GM12878 (cell line): ENCODE measurements around the gene LIMCH1. TPM values are rescaled to one million over a fixed set of nuclear protein-coding genes. Genes with fewer than 3 reads are reported as not detected.

Source experiments
- ATAC-seq: fragments of 200-7000 bp; cut with Tn5 transposase; 3 replicates; pipeline ENCODE4 v1.9.1; 2020; ENCODE audit warnings: mild to moderate bottlenecking, moderate library complexity
- BruUV-seq: library from RNA; stranded (reverse); fragments of 400-500 nt; replicated peaks from 2 replicates; lab custom pipeline; 2021; lab: Mats Ljungman, UMichigan
- CTCF ChIA-PET: fragments of 300-600 bp; sonication (Branson Sonifier 250); formaldehyde crosslinking; extraction: SDS; loops from one replicate; lab custom pipeline; 2021; ENCODE audit warnings: inconsistent platforms; lab: Yijun Ruan, JAX
- POLR2A ChIA-PET: fragments of 350-600 bp; formaldehyde crosslinking; extraction: SDS; loops from one replicate; lab custom pipeline; 2021; ENCODE audit warnings: inconsistent platforms; lab: Charles Lee
- RAD21 ChIA-PET: fragments of 300-600 bp; sonication (Branson Sonifier 250); formaldehyde crosslinking; loops from one replicate; lab custom pipeline; 2023; ENCODE audit warnings: antibody characterized with exemption; ENCODE audit not compliant: unreplicated experiment; lab: Charles Lee
- SMC1A ChIA-PET: fragments of 300-600 bp; sonication (Branson Sonifier 250); formaldehyde crosslinking; loops from one replicate; lab custom pipeline; 2023; ENCODE audit not compliant: unreplicated experiment, uncharacterized antibody; lab: Charles Lee
- DNase-seq: peaks from one replicate; pipeline ENCODE4 v3.0.0-alpha.2; 2011; ENCODE audit warnings: low read depth, low spot score
- FAIRE-seq: peaks from 3 replicates; lab custom pipeline; 2011; peaks lifted over from hg19 to GRCh38; lab: Jason Lieb, UNC
- H2AFZ ChIP-seq: 2 replicates; pipeline ENCODE4 v1.6.0; 2011; ENCODE audit warnings: low read depth, low read length, control low read depth; ENCODE audit not compliant: control insufficient read depth
- H3K27ac ChIP-seq: 2 replicates; pipeline ENCODE4 v1.5.1; 2011; ENCODE audit warnings: control low read depth; ENCODE audit not compliant: control insufficient read depth, insufficient read depth
- H3K27me3 ChIP-seq, 2 experiments: replicated peaks in 1 of 2; 2 replicates each; pipeline versions ENCODE4 v1.6.0 to v1.6.1; 2011; ENCODE audit warnings: low read length in 1 of 2; ENCODE audit not compliant: control insufficient read depth in 2 of 2, insufficient read depth in 2 of 2
- H3K36me3 ChIP-seq, 2 experiments: 2 replicates each; pipeline ENCODE4 v1.5.1; 2011; ENCODE audit warnings: low read length in 1 of 2; ENCODE audit not compliant: control insufficient read depth in 2 of 2, insufficient read depth in 2 of 2
- H3K4me1 ChIP-seq: 2 replicates; pipeline ENCODE4 v1.6.1; 2011; ENCODE audit warnings: mild to moderate bottlenecking, low read length, moderate library complexity, mixed read lengths; ENCODE audit not compliant: control insufficient read depth, insufficient read depth
- H3K4me2 ChIP-seq: 2 replicates; pipeline ENCODE4 v1.6.0; 2011; ENCODE audit warnings: control low read depth; ENCODE audit not compliant: control insufficient read depth, insufficient read depth
- H3K4me3 ChIP-seq: fragments of 200-600 bp; sonication (generic); 2 replicates; pipeline ENCODE4 v1.5.1; 2016
- H3K79me2 ChIP-seq: 2 replicates; pipeline ENCODE4 v1.6.0; 2011; ENCODE audit warnings: low read length; ENCODE audit not compliant: control insufficient read depth, insufficient read depth
- H3K9ac ChIP-seq: 2 replicates; pipeline ENCODE4 v1.8.0; 2011; ENCODE audit warnings: low read length, control low read depth, mixed read lengths; ENCODE audit not compliant: control insufficient read depth, insufficient read depth
- H3K9me3 ChIP-seq: replicated peaks from 3 replicates; pipeline ENCODE4 v1.5.1; 2011; ENCODE audit warnings: mild to moderate bottlenecking, low read length; ENCODE audit not compliant: control insufficient read depth, insufficient read depth
- H4K20me1 ChIP-seq: 2 replicates; pipeline ENCODE4 v1.6.0; 2011; ENCODE audit not compliant: control insufficient read depth, insufficient read depth
- BMI1 ChIP-seq: fragments of 450-650 bp; IDR thresholded peaks from 2 replicates; pipeline ENCODE4 v1.6.1; 2016; ENCODE audit warnings: mild to moderate bottlenecking, moderate library complexity, borderline replicate concordance
- BRCA1 ChIP-seq: IDR thresholded peaks from 2 replicates; pipeline ENCODE4 v1.6.1; 2011; ENCODE audit warnings: low read depth, low read length, improper control_type of control experiment
- FOXK2 ChIP-seq: fragments of 450-650 bp; IDR thresholded peaks from 2 replicates; pipeline ENCODE4 v1.6.1; 2017; ENCODE audit warnings: mild to moderate bottlenecking, moderate library complexity
- GATAD2B ChIP-seq: fragments of 450-650 bp; conservative IDR thresholded peaks from 2 replicates; pipeline ENCODE4 v1.6.1; 2017; ENCODE audit warnings: low read depth, mild to moderate bottlenecking, moderate library complexity
- HDAC2 ChIP-seq: fragments of 200-600 bp; sonication (generic); IDR thresholded peaks from 2 replicates; pipeline ENCODE4 v1.6.1; 2017
- IKZF1 ChIP-seq: fragments of 450-650 bp; conservative IDR thresholded peaks from 2 replicates; pipeline ENCODE4 v1.6.1; 2017; ENCODE audit warnings: antibody characterized with exemption, mild to moderate bottlenecking
- MEF2A ChIP-seq: IDR thresholded peaks from 2 replicates; pipeline ENCODE4 v1.6.1; 2011; ENCODE audit warnings: low read depth, mild to moderate bottlenecking, low read length, moderate library complexity; ENCODE audit not compliant: insufficient read depth
- MEF2B ChIP-seq: fragments of 450-650 bp; IDR thresholded peaks from 2 replicates; pipeline ENCODE4 v1.6.1; 2018; ENCODE audit warnings: mild to moderate bottlenecking, moderate library complexity; ENCODE audit not compliant: partially characterized antibody, poor library complexity, severe bottlenecking
- PML ChIP-seq: IDR thresholded peaks from 2 replicates; pipeline ENCODE4 v1.6.1; 2012; ENCODE audit warnings: low read length, inconsistent platforms
- SIN3A ChIP-seq: IDR thresholded peaks from 2 replicates; pipeline ENCODE4 v1.6.1; 2012; ENCODE audit warnings: low read depth, low read length, improper control_type of control experiment
- SMAD5 ChIP-seq: IDR thresholded peaks from 2 replicates; pipeline ENCODE4 v1.6.1; 2016; ENCODE audit warnings: antibody characterized with exemption, low read depth
- SREBF1 ChIP-seq: IDR thresholded peaks from 2 replicates; pipeline ENCODE4 v1.6.1; 2012; ENCODE audit warnings: mild to moderate bottlenecking, low read length
- TARDBP ChIP-seq: IDR thresholded peaks from 2 replicates; pipeline ENCODE4 v1.6.1; 2016; ENCODE audit warnings: borderline replicate concordance
- TCF7 ChIP-seq: IDR thresholded peaks from 2 replicates; pipeline ENCODE4 v1.6.1; 2014; ENCODE audit warnings: antibody characterized with exemption, borderline replicate concordance
- WGBS: methylation state at CpG from one replicate; pipeline ENCODE4 v1.1.6; 2016; ENCODE audit warnings: low lambda C conversion rate; ENCODE audit not compliant: insufficient replicate concordance, insufficient coverage; ENCODE audit errors: missing lambda C conversion rate; 5-methylcytosine and 5-hydroxymethylcytosine counted together
- in situ Hi-C: fragments of 300-500 bp; cut with MboI; formaldehyde crosslinking; loops from 9 replicates; pipeline ENCODE4 v1.14.3; 2018; ENCODE audit warnings: mixed read lengths
- intact Hi-C: fragments of 100-400 bp; cut with micrococcal nuclease; formaldehyde crosslinking; loops from one replicate; pipeline ENCODE4 v1.14.2; 2022; ENCODE audit not compliant: unreplicated experiment
- polyA plus RNA-seq, 11 experiments: library from polyadenylated mRNA; depleted of rRNA in 4 of 11; unstranded in 6 of 11; stranded (reverse) in 5 of 11; fragments of >200 nt; fragmentation: Nextera tagmentation in 4 of 11; fragmentation: Illumina TruSeq in 1 of 11; extraction: Ambion mirVana in 4 of 11; extraction: Trizol in 1 of 11; gene quantifications; 1 replicate in 1 of 11; 2 replicates in 10 of 11; pipeline versions ENCODE4 v1.2.1 to v1.2.3, GENCODE V29; 2011 to 2016; ENCODE audit warnings: inconsistent platforms in 2 of 11, missing spikeins in 2 of 11, low read depth in 1 of 11
- total RNA-seq, 4 experiments: library from RNA; depleted of rRNA in 3 of 4; stranded (reverse); fragments of >200 nt in 3 of 4; fragmentation: Illumina TruSeq in 1 of 4; extraction: Trizol in 1 of 4; gene quantifications; 2 replicates each; pipeline versions ENCODE4 v1.2.1 to v1.2.3, GENCODE V29; 2013 to 2021
- TF ChIP-seq, protein P1 (sequence below), 3 experiments: IDR thresholded peaks in 2 of 3; conservative IDR thresholded peaks in 1 of 3; 2 replicates each; pipeline ENCODE4 v1.5.1; 2011; ENCODE audit warnings: low read depth in 3 of 3, low read length in 3 of 3, mild to moderate bottlenecking in 3 of 3, control low read depth in 2 of 3, moderate library complexity in 2 of 3, inconsistent platforms in 1 of 3, mixed read lengths in 1 of 3; ENCODE audit not compliant: control insufficient read depth in 2 of 3, insufficient read depth in 1 of 3; ENCODE audit errors: extremely low read depth in 1 of 3

Gene LIMCH1
- total and polyA plus RNA-seq, 10 of the 15 experiments (the other 5 are each of a cell fraction or from before 2014, with no cell fraction given) = 0.07 to 0.15 TPM; not detected in 8

GRCh38 chr4:41679991-41680390 is 142.0 kb downstream of the LIMCH1 start:
- Histone ChIP-seq H3K27ac (no peak overlapping the region), H3K27me3 (no peaks in the 10 kb centered on the region), H2AFZ (no peak overlapping the region), H3K4me1 (no peaks in the 10 kb centered on the region), H3K4me3 (no peak overlapping the region), H3K79me2 (no peaks in the 10 kb centered on the region), H4K20me1 (no peaks in the 10 kb centered on the region), H3K4me2 (no peak overlapping the region), H3K9me3 (no peaks in the 10 kb centered on the region), H3K36me3 (no peaks in the 10 kb centered on the region), H3K9ac (no peak overlapping the region)
- POLR2A ChIA-PET = no interaction called here
- CTCF ChIA-PET = no interaction called here
- SMC1A ChIA-PET = no interaction called here
- in situ Hi-C loops (no loop called here), intact Hi-C loops (no loop called here)
- FAIRE-seq (no peak), DNase-seq (no peak), ATAC-seq (no peak)
- 22% methylated on average over 4 of the region's 4 CpGs for WGBS
- no TSS peak for BruUV-seq
- TF ChIP-seq HDAC2 (no peak), PML (no peak), SIN3A (no peak), FOXK2 (no peak), GATAD2B (no peak), SMAD5 (no peak), TCF7 (no peak), MEF2B (no peak), SREBF1 (no peak), IKZF1 (no peak), MEF2A (no peak), BRCA1 (no peak), TARDBP (no peak), BMI1 (no peak)
- TF ChIP-seq, protein P1, sequence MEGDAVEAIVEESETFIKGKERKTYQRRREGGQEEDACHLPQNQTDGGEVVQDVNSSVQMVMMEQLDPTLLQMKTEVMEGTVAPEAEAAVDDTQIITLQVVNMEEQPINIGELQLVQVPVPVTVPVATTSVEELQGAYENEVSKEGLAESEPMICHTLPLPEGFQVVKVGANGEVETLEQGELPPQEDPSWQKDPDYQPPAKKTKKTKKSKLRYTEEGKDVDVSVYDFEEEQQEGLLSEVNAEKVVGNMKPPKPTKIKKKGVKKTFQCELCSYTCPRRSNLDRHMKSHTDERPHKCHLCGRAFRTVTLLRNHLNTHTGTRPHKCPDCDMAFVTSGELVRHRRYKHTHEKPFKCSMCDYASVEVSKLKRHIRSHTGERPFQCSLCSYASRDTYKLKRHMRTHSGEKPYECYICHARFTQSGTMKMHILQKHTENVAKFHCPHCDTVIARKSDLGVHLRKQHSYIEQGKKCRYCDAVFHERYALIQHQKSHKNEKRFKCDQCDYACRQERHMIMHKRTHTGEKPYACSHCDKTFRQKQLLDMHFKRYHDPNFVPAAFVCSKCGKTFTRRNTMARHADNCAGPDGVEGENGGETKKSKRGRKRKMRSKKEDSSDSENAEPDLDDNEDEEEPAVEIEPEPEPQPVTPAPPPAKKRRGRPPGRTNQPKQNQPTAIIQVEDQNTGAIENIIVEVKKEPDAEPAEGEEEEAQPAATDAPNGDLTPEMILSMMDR (IDR thresholded peaks at IDR 0.05 in 2 of 3, conservative IDR thresholded peaks at IDR 0.05 in 1 of 3; ENCODE audit: control insufficient read depth in 2 of 3, extremely low read depth in 1 of 3, insufficient read depth in 1 of 3, low read depth in 3 of 3, low read length in 3 of 3) = no peak
- RAD21 ChIA-PET = no interaction called here
